B cell (primary cell): Measurements from ENCODE around the gene GTSF1L. TPM values are rescaled to one million over a fixed set of nuclear protein-coding genes. Genes with fewer than 3 reads are reported as not detected.

Experiments
- ATAC-seq: fragments of 200-7000 bp; cut with Tn5 transposase; one replicate; pipeline ENCODE4 v1.10.0; 2021; ENCODE audit warnings: low read depth, mild to moderate bottlenecking, moderate number of reproducible peaks, moderate library complexity
- CTCF ChIA-PET: fragments of 350-600 bp; sonication (Branson Sonifier 250); formaldehyde crosslinking; loops from one replicate; lab custom pipeline; 2021; ENCODE audit warnings: antibody characterized with exemption, inconsistent platforms; lab: Charles Lee
- POLR2A ChIA-PET: fragments of 350-600 bp; sonication (Branson Sonifier 250); formaldehyde crosslinking; loops from one replicate; lab custom pipeline; 2021; ENCODE audit warnings: antibody characterized with exemption; lab: Charles Lee
- DNase-seq: peaks from one replicate; pipeline ENCODE4 v3.0.0; 2013
- H2AFZ ChIP-seq: 2 replicates; pipeline ENCODE4 v1.6.1; 2012; ENCODE audit warnings: mild to moderate bottlenecking, low read depth, low read length; ENCODE audit not compliant: insufficient read depth, poor library complexity, severe bottlenecking
- H3K27ac ChIP-seq, 2 donors: 1 replicate in 1 of 2; 2 replicates in 1 of 2; pipeline ENCODE4 v1.5.1; 2012 to 2013; ENCODE audit warnings: low read length in 2 of 2, mild to moderate bottlenecking in 2 of 2, moderate library complexity in 1 of 2
- H3K27me3 ChIP-seq, 4 experiments: fragments of 200-600 bp in 1 of 4; sonication (generic) in 1 of 4; replicated peaks in 1 of 4; 1 replicate in 2 of 4; 2 replicates in 2 of 4; pipeline versions ENCODE4 v1.6.1 to v1.7.0; 2013 to 2016; ENCODE audit warnings: low read length in 3 of 4, mild to moderate bottlenecking in 2 of 4, mixed read lengths in 1 of 4, moderate library complexity in 1 of 4; ENCODE audit not compliant: insufficient read depth in 4 of 4, control insufficient read depth in 3 of 4; ENCODE audit errors: control extremely low read depth in 1 of 4
- H3K36me3 ChIP-seq, 2 experiments: replicated peaks in 1 of 2; 1 replicate in 1 of 2; 2 replicates in 1 of 2; pipeline versions ENCODE4 v1.6.1 to v1.7.1; 2013; ENCODE audit warnings: low read length in 1 of 2; ENCODE audit not compliant: insufficient read depth in 2 of 2, control insufficient read depth in 1 of 2; ENCODE audit errors: control extremely low read depth in 1 of 2, extremely low read depth in 1 of 2
- H3K4me1 ChIP-seq, 2 donors: fragments of 200-600 bp in 1 of 2; sonication (generic) in 1 of 2; 1 replicate in 1 of 2; 2 replicates in 1 of 2; pipeline versions ENCODE4 v1.5.1 to v1.6.1; 2013 to 2017; ENCODE audit warnings: low read length in 2 of 2; ENCODE audit not compliant: control insufficient read depth in 2 of 2, insufficient read depth in 2 of 2
- H3K4me2 ChIP-seq: replicated peaks from 2 replicates; pipeline ENCODE3; 2012; ENCODE audit warnings: mild to moderate bottlenecking, low read depth, low read length; ENCODE audit not compliant: poor library complexity, severe bottlenecking
- H3K4me3 ChIP-seq, 5 experiments: fragments of 200-600 bp in 1 of 5; sonication (generic) in 1 of 5; 1 replicate in 3 of 5; 2 replicates in 2 of 5; pipeline versions ENCODE4 v1.5.1 to v1.7.0; 2011 to 2016; ENCODE audit warnings: low read length in 4 of 5, mild to moderate bottlenecking in 4 of 5, low read depth in 2 of 5, control low read depth in 1 of 5, moderate library complexity in 1 of 5; ENCODE audit not compliant: insufficient read depth in 1 of 5; ENCODE audit errors: control extremely low read depth in 1 of 5, extremely low read depth in 1 of 5
- H3K79me2 ChIP-seq: fragments of 200-600 bp; sonication (generic); one replicate; pipeline ENCODE4 v1.6.0; 2016; ENCODE audit warnings: low read length; ENCODE audit not compliant: control insufficient read depth, insufficient read depth
- H3K9ac ChIP-seq: fragments of 200-600 bp; sonication (generic); 2 replicates; pipeline ENCODE4 v1.6.1; 2017; ENCODE audit warnings: mild to moderate bottlenecking, low read length, moderate library complexity
- H3K9me3 ChIP-seq, 3 donors: one replicate each; pipeline versions ENCODE4 v1.6.1 to v1.7.1; 2013; ENCODE audit warnings: low read length in 2 of 3; ENCODE audit not compliant: control insufficient read depth in 2 of 3, insufficient read depth in 1 of 3; ENCODE audit errors: control extremely low read depth in 1 of 3
- H4K20me1 ChIP-seq: 2 replicates; pipeline ENCODE4 v1.6.0; 2012; ENCODE audit warnings: mild to moderate bottlenecking, low read length; ENCODE audit not compliant: insufficient read depth, control insufficient read depth, poor library complexity, severe bottlenecking
- H3K27ac Mint-ChIP-seq: one replicate; pipeline ENCODE4 v1.8.0; 2021; ENCODE audit warnings: mixed read lengths
- H3K27me3 Mint-ChIP-seq: one replicate; pipeline ENCODE4 v1.8.0; 2021; ENCODE audit warnings: mixed read lengths
- H3K4me1 Mint-ChIP-seq: one replicate; pipeline ENCODE4 v1.8.0; 2021; ENCODE audit warnings: mixed read lengths
- H3K4me3 Mint-ChIP-seq: one replicate; pipeline ENCODE4 v1.8.0; 2021; ENCODE audit warnings: mixed read lengths
- H3K9me3 Mint-ChIP-seq: one replicate; pipeline ENCODE4 v1.8.0; 2022; ENCODE audit warnings: mixed read lengths; ENCODE audit not compliant: insufficient read depth
- CTCF ChIP-seq: fragments of 200-600 bp; IDR thresholded peaks from one replicate; pipeline ENCODE4 v1.8.0; 2022; ENCODE audit warnings: antibody characterized with exemption, mild to moderate bottlenecking
- EZH2 ChIP-seq: IDR thresholded peaks from 2 replicates; pipeline ENCODE4 v1.6.1; 2012; ENCODE audit warnings: borderline replicate concordance, low read depth, mild to moderate bottlenecking, moderate library complexity, low read length; ENCODE audit not compliant: insufficient read depth, poor library complexity, severe bottlenecking
- WGBS: methylation state at CpG from one replicate; pipeline ENCODE4 v1.1.5; 2013; ENCODE audit warnings: missing lambda C conversion rate; ENCODE audit not compliant: insufficient coverage; 5-methylcytosine and 5-hydroxymethylcytosine counted together
- intact Hi-C: fragments of 100-400 bp; cut with micrococcal nuclease; formaldehyde crosslinking; loops from one replicate; pipeline ENCODE4 v1.10.0; 2022
- polyA plus RNA-seq: library from polyadenylated mRNA; depleted of rRNA; stranded (reverse); fragments of >200 nt; gene quantifications from 2 replicates; pipeline ENCODE4 v1.2.3, GENCODE V29; 2012
- total RNA-seq, 2 donors: library from RNA; stranded (reverse); fragments of 120-200 nt in 1 of 2; gene quantifications; 1 replicate in 1 of 2; 2 replicates in 1 of 2; pipeline versions ENCODE4 v1.2.3 to v1.2.4, GENCODE V29; 2013 to 2022

GTSF1L gene
- total and polyA plus RNA-seq, 2 donors (not counting 1 experiment from before 2014, with no cell fraction given), result 0.84 to 1.5 TPM

DNA sequence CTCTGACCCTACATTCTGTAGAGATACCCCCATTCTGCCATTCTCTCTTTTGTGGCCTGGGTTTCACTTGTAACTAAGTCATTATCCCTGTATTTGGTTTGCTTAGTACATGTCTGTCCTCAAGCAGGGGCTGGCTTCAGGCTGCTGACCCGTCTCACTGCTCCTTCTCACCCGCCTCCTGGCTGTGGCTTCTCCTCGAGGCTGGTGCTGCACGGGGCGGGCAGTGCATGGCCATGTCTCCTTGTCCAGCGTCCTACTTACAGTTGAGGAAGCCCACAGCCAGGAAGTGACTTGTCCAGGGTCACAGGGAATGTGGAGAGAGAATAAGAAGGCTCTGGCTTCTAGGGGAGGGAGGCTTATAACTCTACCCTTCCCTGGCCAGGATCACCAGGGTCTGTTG, 11.3 kb downstream of the GTSF1L start:
- Histone ChIP-seq H2AFZ (no peak overlapping the region), H3K4me1 (peaks cover 10 to 13% of the 10 kb centered on the region in 2 donors), H3K27me3 (no peaks in the 10 kb centered on the region), H4K20me1 (no peaks in the 10 kb centered on the region), H3K9me3 (peaks cover 0 to 8% (median 0%) of the 10 kb centered on the region in 3 donors), H3K4me3 (no peak overlapping the region), H3K9ac (no peak overlapping the region), H3K79me2 (no peaks in the 10 kb centered on the region), H3K4me2 (no peak overlapping the region), H3K36me3 (peaks cover 0 to 29% of the 10 kb centered on the region in 2 experiments), H3K27ac (no peak overlapping the region)
- intact Hi-C loops, result no loop called here
- Mint-ChIP-seq H3K4me1 (peaks cover 13% of the 10 kb centered on the region), H3K4me3 (no peak overlapping the region), H3K9me3 (no peaks in the 10 kb centered on the region), H3K27ac (no peak overlapping the region), H3K27me3 (no peaks in the 10 kb centered on the region)
- TF ChIP-seq CTCF (no peak), EZH2 (no peak)
- ATAC-seq (no peak), DNase-seq (no peak)
- ChIA-PET POLR2A (no interaction called here), CTCF (no interaction called here)
- 100% methylated on average over 3 of the region's 6 CpGs for WGBS

DNA sequence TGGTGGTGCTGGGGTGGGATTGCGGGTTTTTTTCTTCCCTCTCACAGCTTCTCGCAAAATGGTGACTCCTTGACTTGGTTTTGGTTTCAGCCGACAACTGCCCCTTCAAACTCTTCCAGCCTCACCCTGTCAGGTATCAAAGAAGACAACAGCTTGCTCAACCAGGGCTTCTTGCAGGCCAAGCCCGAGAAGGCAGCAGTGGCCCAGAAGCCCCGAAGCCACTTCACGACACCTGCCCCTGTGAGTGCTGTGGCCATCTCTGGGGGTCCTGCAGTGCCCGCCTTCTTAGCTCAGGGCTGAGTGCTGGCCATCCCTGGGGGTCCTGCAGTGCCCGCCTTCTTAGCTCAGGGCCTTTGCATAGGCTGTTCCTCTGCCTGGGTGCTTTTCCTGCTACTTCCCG, 11.8 kb downstream of the GTSF1L start:
- ATAC-seq (no peak), DNase-seq (no peak)
- Histone ChIP-seq H3K4me2 (no peak overlapping the region), H3K27me3 (no peaks in the 10 kb centered on the region), H3K36me3 (peaks cover 0 to 34% of the 10 kb centered on the region in 2 experiments), H2AFZ (no peak overlapping the region), H3K9me3 (peaks cover 0 to 5% (median 0%) of the 10 kb centered on the region in 3 donors), H4K20me1 (no peaks in the 10 kb centered on the region), H3K27ac (no peak overlapping the region), H3K9ac (no peak overlapping the region), H3K4me1 (peaks cover 15 to 18% of the 10 kb centered on the region in 2 donors), H3K4me3 (no peak overlapping the region), H3K79me2 (no peaks in the 10 kb centered on the region)
- H3K4me3 Mint-ChIP-seq, result no peak overlapping the region
- peaks cover 17% of the 10 kb centered on the region for H3K4me1 Mint-ChIP-seq
- TF ChIP-seq EZH2 (no peak), CTCF (no peak)
- ChIA-PET CTCF (no interaction called here), POLR2A (no interaction called here)
- H3K27me3 Mint-ChIP-seq, result no peaks in the 10 kb centered on the region
- whole genome bisulfite sequencing, result 95% methylated on average over 8 of the region's 9 CpGs
- H3K27ac Mint-ChIP-seq, result no peak overlapping the region
- intact Hi-C loops, result no loop called here
- H3K9me3 Mint-ChIP-seq, result no peaks in the 10 kb centered on the region
